GM18951 (cell line): ENCODE measurements around the gene PACSIN3.

Source experiments
- POLR2A ChIP-seq: IDR thresholded peaks from 4 replicates; pipeline ENCODE4 v1.6.1; 2011; ENCODE audit warnings: mild to moderate bottlenecking; ENCODE audit not compliant: insufficient read length, insufficient read depth; ENCODE audit errors: extremely low read depth
- in situ Hi-C: fragments of 300-500 bp; cut with MboI; formaldehyde crosslinking; loops from one replicate; pipeline ENCODE4 v1.12.0; 2022; ENCODE audit warnings: low sequenced_read_pairs, mixed read lengths, inconsistent platforms; ENCODE audit not compliant: unreplicated experiment

PACSIN3 gene

GRCh38 chr11:47186700-47187695 is 764 bp upstream of the PACSIN3 start:
- no peak for TF ChIP-seq POLR2A
- in situ Hi-C loops: no loop called here

- in situ Hi-C loops: no loop called here
- TF ChIP-seq POLR2A: no peak
These were observed 744 bp downstream of the PACSIN3 start for GRCh38 chr11:47185305-47186075.

GRCh38 chr11:47184711-47185304 is 1.4 kb downstream of the PACSIN3 start:
- no peak for TF ChIP-seq POLR2A
- in situ Hi-C loops: no loop called here

- in situ Hi-C loops: no loop called here
- TF ChIP-seq POLR2A: no peak
These were observed 2.3 kb downstream of the PACSIN3 start for GRCh38 chr11:47183969-47184368.

- in situ Hi-C loops: no loop called here
- no peak for TF ChIP-seq POLR2A
These were observed 3.0 kb downstream of the PACSIN3 start for GRCh38 chr11:47183031-47183856.

GRCh38 chr11:47182380-47182779 is 3.9 kb downstream of the PACSIN3 start:
- TF ChIP-seq POLR2A: no peak
- in situ Hi-C loops: no loop called here

- no peak for TF ChIP-seq POLR2A
- in situ Hi-C loops: no loop called here
These were observed 5.0 kb downstream of the PACSIN3 start for GRCh38 chr11:47181271-47181670.

- in situ Hi-C loops: no loop called here
- TF ChIP-seq POLR2A: no peak
These were observed 6.0 kb downstream of the PACSIN3 start for GRCh38 chr11:47180006-47180787.

- in situ Hi-C loops: no loop called here
- TF ChIP-seq POLR2A: no peak
These were observed 6.6 kb downstream of the PACSIN3 start for GRCh38 chr11:47179655-47179991.

- in situ Hi-C loops: no loop called here
- no peak for TF ChIP-seq POLR2A
These were observed 7.2 kb downstream of the PACSIN3 start for GRCh38 chr11:47178737-47179654.

- in situ Hi-C loops: no loop called here
These were observed 7.9 kb downstream of the PACSIN3 start for GRCh38 chr11:47178316-47178715.

More at GRCh38 chr11:47178316-47178715, 7.9 kb downstream of the PACSIN3 start:
- no peak for TF ChIP-seq POLR2A
